Heart right ventricle (tissue), 16 donors: ENCODE results near the gene MYZAP. TPM values are rescaled to one million over a fixed set of nuclear protein-coding genes. Genes with fewer than 3 reads are reported as not detected.

ENCODE experiments used
- ATAC-seq, 8 donors: fragments of 200-7000 bp; cut with Tn5 transposase; one replicate each; pipeline ENCODE4 v1.9.1; 2020; ENCODE audit warnings: mild to moderate bottlenecking in 8 of 8, moderate library complexity in 8 of 8, moderate number of reproducible peaks in 1 of 8
- DNase-seq, 2 donors: peaks; one replicate each; pipeline ENCODE4 v3.0.0-alpha.2; 2020
- H3K27ac ChIP-seq, 10 donors: fragments of 200-600 bp; sonication (generic) in 2 of 10; one replicate each; pipeline versions ENCODE4 v1.5.0 to v1.8.0; 2020 to 2022; ENCODE audit warnings: mild to moderate bottlenecking in 3 of 10
- H3K27me3 ChIP-seq, 7 donors: fragments of 200-600 bp; one replicate each; pipeline ENCODE4 v1.8.0; 2021 to 2022; ENCODE audit warnings: mild to moderate bottlenecking in 2 of 7
- H3K36me3 ChIP-seq, 9 donors: fragments of 200-600 bp; sonication (generic) in 1 of 9; one replicate each; pipeline versions ENCODE4 v1.5.0 to v1.8.0; 2020 to 2022; ENCODE audit warnings: mild to moderate bottlenecking in 2 of 9
- H3K4me1 ChIP-seq, 9 donors: fragments of 200-600 bp; sonication (generic) in 1 of 9; one replicate each; pipeline versions ENCODE4 v1.5.0 to v1.8.0; 2020 to 2022; ENCODE audit warnings: mild to moderate bottlenecking in 4 of 9
- H3K4me3 ChIP-seq, 10 donors: fragments of 200-600 bp; sonication (generic) in 2 of 10; one replicate each; pipeline versions ENCODE4 v1.5.0 to v1.8.0; 2020 to 2022; ENCODE audit warnings: mild to moderate bottlenecking in 7 of 10, moderate library complexity in 2 of 10
- H3K9me3 ChIP-seq, 11 donors: fragments of 200-600 bp in 10 of 11; sonication (generic) in 2 of 11; one replicate each; pipeline versions ENCODE4 v1.5.0 to v1.8.0; 2013 to 2022; ENCODE audit warnings: mild to moderate bottlenecking in 2 of 11, control low read depth in 1 of 11, moderate library complexity in 1 of 11
- CTCF ChIP-seq, 9 donors: fragments of 200-600 bp; sonication (generic) in 2 of 9; IDR thresholded peaks; one replicate each; pipeline versions ENCODE4 v1.5.0 to v1.8.0; 2021 to 2022; ENCODE audit warnings: antibody characterized with exemption in 9 of 9, mild to moderate bottlenecking in 5 of 9, moderate library complexity in 1 of 9
- WGBS, 2 donors: extraction: QIAGEN DNeasy Blood & Tissue Kit; methylation state at CpG; one replicate each; pipeline ENCODE4 v1.1.7; 2013; ENCODE audit warnings: inconsistent platforms in 1 of 2; 5-methylcytosine and 5-hydroxymethylcytosine counted together
- intact Hi-C, 10 donors: fragments of 100-400 bp; cut with DNase I; formaldehyde crosslinking; loops; one replicate each; pipeline versions ENCODE4 v1.11.1 to v1.14.2; 2022
- polyA plus RNA-seq, 2 donors: library from polyadenylated mRNA; stranded (reverse); fragments of 200-250 nt; gene quantifications; one replicate each; pipeline ENCODE4 v1.2.3, GENCODE V29; 2013
- total RNA-seq, 10 donors: library from RNA; stranded (reverse); fragmentation: NEBNext Ultra II Directional in 3 of 10; extraction: Animal tissue kit (Norgen Biotek cat#: 25700) in 3 of 10; gene quantifications; one replicate each; pipeline versions ENCODE4 v1.2.1 to v1.2.4, GENCODE V29; 2021 to 2023
- donor health status: Arrhythmogenic right ventricular cardiomyopathy.
- donor health status: ischemic (EF 13 %, LVEDD 7.1; RV severe dilation, severe dysfunction).
- donor health status: healthy with polysubstance abuse.
- donor health status: DM: no; HTN: yes; CAD: no.
- donor health status: DM: no; HTN: no; CAD: no.
- donor health status: ischemic (EF 25% LVEDD 6.9; RV normal size, moderate dysfunction).
- donor health status: ischemic (EF 25% LVEDD 5.7; RV mildly dilated, moderate dysfunction).
- donor health status: healthy.
- donor health status: DM: yes; HTN: yes; CAD: no.
- donor health status: Ischemic cardiomyopathy.
- donor health status: ischemic (EF 35%, LVEDD 5.7; RV mildly dilated, moderate dysfunction).
- donor health status: nonischemic (EF 11% LVEDD 7.7; RV severe dilation, severe dysfunction).
- donor health status: DM: yes; HTN: yes; CAD: no.
- donor health status: PGD.
- donor health status: ischemic (EF 29% LVEDD 5.4; RV normal size, mild dysfunction).
- donor health status: nonischemic (EF 23%, LVEDD 6.1; RV moderate dilation, normal function).

The MYZAP gene
- total and polyA plus RNA-seq, 12 donors, result 197 to 1,280 (median 880) TPM

DNA sequence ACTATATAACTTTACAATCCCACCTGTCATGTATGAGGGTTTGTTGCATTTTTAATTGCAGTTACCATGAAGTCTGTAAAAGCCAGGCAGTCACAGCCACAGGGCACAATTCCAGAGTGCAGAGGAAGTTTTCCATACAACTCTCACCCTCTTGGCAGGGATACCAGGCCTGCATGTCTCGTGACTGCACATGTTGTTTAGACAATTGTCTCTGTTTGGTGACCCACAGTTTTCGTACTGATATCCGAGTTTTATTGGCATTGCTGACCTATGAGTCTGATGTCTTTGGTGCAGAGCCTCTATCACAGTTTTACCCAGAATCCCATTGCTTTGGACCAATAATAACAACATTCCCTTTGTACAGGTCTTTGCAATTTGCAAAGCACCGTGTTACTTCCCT lies 24.9 kb upstream of the MYZAP start:
- intact Hi-C loops, result loop anchor here in 5 of 10 donors (1.0 to 10.0 kb wide), 7 partner anchors 24 to 508 kb away; partner anchors contain the start of genes POLR2M (in 2 of the 5), ALDH1A2 (in 1 of the 5) and MYZAP (in 1 of the 5)
- H3K36me3 ChIP-seq, result no peaks in the 10 kb centered on the region
- DNase-seq (peak in 1 of 2 donors; percentile 70), ATAC-seq (peak in 7 of 8 donors; percentile 32 to 79 (median 67))
- no peaks in the 10 kb centered on the region for H3K9me3 ChIP-seq
- peaks cover 0 to 35% (median 16%) of the 10 kb centered on the region in 9 donors for H3K4me1 ChIP-seq
- H3K27ac ChIP-seq, result peak overlapping the region in 8 of 10 donors; percentile 4 to 76 (median 61)
- no peak for TF ChIP-seq CTCF (IDR thresholded peaks at IDR 0.05)
- no peak overlapping the region for H3K4me3 ChIP-seq
- 27 to 31% methylated on average over 4 of the region's 4 CpGs for WGBS, 2 donors
- H3K27me3 ChIP-seq, result peaks cover 0 to 4% (median 0%) of the 10 kb centered on the region in 7 donors

- Histone ChIP-seq H3K27me3 (peaks cover 0 to 4% (median 0%) of the 10 kb centered on the region in 7 donors), H3K9me3 (no peaks in the 10 kb centered on the region), H3K36me3 (no peaks in the 10 kb centered on the region), H3K4me1 (peaks cover 0 to 28% (median 9%) of the 10 kb centered on the region in 9 donors), H3K4me3 (no peak overlapping the region), H3K27ac (peak overlapping the region in 2 of 10 donors; percentile 63 to 73)
- 80 to 84% methylated on average over 3 of the region's 3 CpGs for WGBS, 2 donors
- DNase-seq, result no peak
- intact Hi-C loops, result loop anchor here in 6 of 10 donors (1.0 to 10.0 kb wide), 8 partner anchors 23 to 507 kb away; partner anchors contain the start of genes MYZAP (in 2 of the 6), POLR2M (in 2 of the 6) and ALDH1A2 (in 1 of the 6)
- ATAC-seq, result no peak
- no peak for TF ChIP-seq CTCF (IDR thresholded peaks at IDR 0.05)
These were observed 23.8 kb upstream of the MYZAP start for GRCh38 chr15:57567891-57568290.

DNA sequence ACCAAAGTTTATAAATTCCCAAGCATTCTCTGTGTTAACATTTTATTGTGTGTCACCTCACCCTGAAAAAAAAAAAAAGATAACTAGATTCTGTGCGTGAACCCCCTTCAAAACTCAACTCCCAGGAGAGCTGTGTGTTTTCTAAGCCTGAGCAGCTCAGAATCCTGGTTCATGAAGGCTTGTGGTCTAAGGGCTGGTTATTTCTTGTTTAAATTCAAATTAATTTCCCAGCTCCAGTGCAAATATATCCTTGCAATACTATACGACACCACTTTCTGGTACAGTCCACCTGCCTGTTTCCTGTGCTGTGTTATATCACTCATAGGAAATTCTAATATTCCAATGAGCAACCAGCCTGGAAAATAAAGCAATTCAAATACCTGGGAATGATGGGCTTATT lies 23.4 kb upstream of the MYZAP start:
- H3K27ac ChIP-seq, result no peak overlapping the region
- DNase-seq (no peak), ATAC-seq (no peak)
- peaks cover 0 to 4% (median 0%) of the 10 kb centered on the region in 7 donors for H3K27me3 ChIP-seq
- WGBS, 2 donors, result 84 to 87% methylated on average over 2 of the region's 2 CpGs
- no peak overlapping the region for H3K4me3 ChIP-seq
- TF ChIP-seq CTCF (IDR thresholded peaks at IDR 0.05), result no peak
- intact Hi-C loops, result loop anchor here in 6 of 10 donors (2.0 to 10.0 kb wide), 7 partner anchors 23 to 507 kb away; partner anchors contain the start of genes POLR2M (in 2 of the 6), ALDH1A2 (in 1 of the 6) and MYZAP (in 1 of the 6)
- no peaks in the 10 kb centered on the region for H3K36me3 ChIP-seq
- peaks cover 0 to 28% (median 9%) of the 10 kb centered on the region in 9 donors for H3K4me1 ChIP-seq
- no peaks in the 10 kb centered on the region for H3K9me3 ChIP-seq

GRCh38 chr15:57570340-57570739 lies 21.4 kb upstream of the MYZAP start:
- Histone ChIP-seq H3K27me3 (peaks cover 0 to 4% (median 0%) of the 10 kb centered on the region in 7 donors), H3K27ac (no peak overlapping the region), H3K4me1 (peaks cover 0 to 29% (median 5%) of the 10 kb centered on the region in 9 donors), H3K36me3 (no peaks in the 10 kb centered on the region), H3K4me3 (no peak overlapping the region), H3K9me3 (no peaks in the 10 kb centered on the region)
- TF ChIP-seq CTCF (IDR thresholded peaks at IDR 0.05), result no peak
- intact Hi-C loops, result no loop called here
- ATAC-seq (no peak), DNase-seq (no peak)
- 80 to 85% methylated on average over 2 of the region's 2 CpGs for WGBS, 2 donors
